A673 (cell line): ENCODE measurements around the gene PYGO2.

ENCODE experiments used
- EZH2 ChIP-seq: fragments of 200-600 bp; sonication (generic); IDR thresholded peaks from 2 replicates; pipeline ENCODE4 v1.6.1; 2017; ENCODE audit warnings: borderline replicate concordance, low read depth, mild to moderate bottlenecking, mixed read lengths, antibody characterized with exemption, low read length; ENCODE audit not compliant: poor library complexity, severe bottlenecking
- TF ChIP-seq, protein P1 (sequence below): fragments of 300-800, 200-600 bp; sonication (generic); conservative IDR thresholded peaks from 2 replicates; pipeline ENCODE4 v1.5.1; 2017; ENCODE audit warnings: low read depth, mild to moderate bottlenecking, antibody characterized with exemption, low read length, moderate library complexity, mixed read lengths

DNA sequence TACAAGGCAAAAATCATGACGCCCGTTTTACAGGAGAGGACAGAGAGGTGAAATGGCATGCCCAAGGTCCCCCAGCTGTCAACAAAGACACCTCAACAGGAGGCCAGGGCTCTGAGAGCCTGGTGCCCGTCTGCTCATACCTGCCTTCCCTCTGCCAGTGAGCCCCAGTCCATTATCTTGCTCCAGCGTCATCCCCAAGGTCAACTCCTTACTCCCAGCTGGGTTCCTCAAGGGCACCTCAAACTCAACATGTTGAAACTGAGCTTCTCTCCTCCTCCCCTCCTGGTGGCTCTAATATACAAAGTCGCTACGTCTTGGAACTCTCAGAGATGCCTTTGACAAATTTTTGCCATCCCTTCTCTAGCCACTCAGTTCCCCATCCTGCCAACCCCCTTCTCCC lies 8.9 kb downstream of the PYGO2 start:
- TF ChIP-seq, protein P1, sequence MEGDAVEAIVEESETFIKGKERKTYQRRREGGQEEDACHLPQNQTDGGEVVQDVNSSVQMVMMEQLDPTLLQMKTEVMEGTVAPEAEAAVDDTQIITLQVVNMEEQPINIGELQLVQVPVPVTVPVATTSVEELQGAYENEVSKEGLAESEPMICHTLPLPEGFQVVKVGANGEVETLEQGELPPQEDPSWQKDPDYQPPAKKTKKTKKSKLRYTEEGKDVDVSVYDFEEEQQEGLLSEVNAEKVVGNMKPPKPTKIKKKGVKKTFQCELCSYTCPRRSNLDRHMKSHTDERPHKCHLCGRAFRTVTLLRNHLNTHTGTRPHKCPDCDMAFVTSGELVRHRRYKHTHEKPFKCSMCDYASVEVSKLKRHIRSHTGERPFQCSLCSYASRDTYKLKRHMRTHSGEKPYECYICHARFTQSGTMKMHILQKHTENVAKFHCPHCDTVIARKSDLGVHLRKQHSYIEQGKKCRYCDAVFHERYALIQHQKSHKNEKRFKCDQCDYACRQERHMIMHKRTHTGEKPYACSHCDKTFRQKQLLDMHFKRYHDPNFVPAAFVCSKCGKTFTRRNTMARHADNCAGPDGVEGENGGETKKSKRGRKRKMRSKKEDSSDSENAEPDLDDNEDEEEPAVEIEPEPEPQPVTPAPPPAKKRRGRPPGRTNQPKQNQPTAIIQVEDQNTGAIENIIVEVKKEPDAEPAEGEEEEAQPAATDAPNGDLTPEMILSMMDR = no peak
- TF ChIP-seq EZH2 = no peak
